ENCODE data around the gene ACO2. TPM values are rescaled to one million over a fixed set of nuclear protein-coding genes. Genes with fewer than 3 reads are reported as not detected.

ACO2 gene
- total and polyA plus RNA-seq, 2 of the 13 experiments (the other 11 are each of a cell fraction or from before 2014, with no cell fraction given), result 19.2 to 45.6 TPM

DNA sequence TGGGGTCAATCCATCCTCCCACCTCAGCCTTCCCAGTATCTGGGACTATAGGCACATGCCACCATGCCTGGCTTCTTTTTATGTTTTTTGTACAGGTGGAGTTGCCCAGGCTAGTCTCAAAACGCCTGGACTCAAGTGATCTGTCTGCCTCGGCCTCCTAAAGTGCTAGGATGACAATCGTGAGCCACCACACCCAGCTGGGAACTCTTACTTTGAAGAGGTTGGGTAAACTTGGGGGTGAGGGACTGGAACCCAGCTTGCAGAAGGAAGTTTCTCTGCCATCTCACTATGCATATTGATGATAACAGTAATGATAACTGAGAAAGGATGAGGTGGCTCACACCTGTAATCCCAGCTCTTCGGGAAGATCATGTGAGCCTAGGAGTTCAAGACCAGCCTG, 35.9 kb downstream of the ACO2 start:
- DNase-seq (ENCODE audit: low spot score) (no peak), ATAC-seq (no peak), FAIRE-seq (no peak)
- Histone ChIP-seq H3K36me3 (replicated peaks in 1 of 2; ENCODE audit: control insufficient read depth in 1 of 2, insufficient read depth in 2 of 2, low read length in 2 of 2) (peaks cover 20 to 56% of the 10 kb centered on the region in 2 experiments), H3K9ac (ENCODE audit: insufficient read depth, low read depth, low read length) (no peak overlapping the region), H3K79me2 (ENCODE audit: insufficient read depth, low read length) (no peaks in the 10 kb centered on the region), H3K4me3 (replicated peaks in 1 of 3; ENCODE audit: insufficient read depth in 1 of 3, low read depth in 2 of 3, low read length in 3 of 3) (no peak overlapping the region), H3K4me1 (ENCODE audit: insufficient read depth, low read length) (no peaks in the 10 kb centered on the region), H3K9me3 (ENCODE audit: low read length) (no peaks in the 10 kb centered on the region), H3K27ac (ENCODE audit: extremely low read length, insufficient read depth, low read length) (no peak overlapping the region), H4K20me1 (ENCODE audit: insufficient read depth, low read length) (no peaks in the 10 kb centered on the region), H2AFZ (ENCODE audit: low read length) (no peak overlapping the region), H3K27me3 (ENCODE audit: control insufficient read depth in 1 of 2, insufficient read depth in 2 of 2, low read length in 2 of 2) (no peaks in the 10 kb centered on the region), H3K4me2 (ENCODE audit: low read depth, low read length) (no peak overlapping the region)
- CTCF ChIA-PET (ENCODE audit: low intra/inter-chr PET ratio, low total read pairs), result no interaction called here
- POLR2A ChIA-PET, result no interaction called here
- WGBS (ENCODE audit: low lambda C conversion rate), result 94% methylated on average over 4 of the region's 4 CpGs
- no TSS peak for BruUV-seq (replicated peaks)
- intact Hi-C loops (cut with micrococcal nuclease; ENCODE audit: unreplicated experiment) (no loop called here), in situ Hi-C loops (cut with HindIII; ENCODE audit: extremely low pct_ligation_motif_present, low pct_unique_long_range_greater_than_20kb) (no loop called here)
- TF ChIP-seq ZNF839 (CRISPR knock-in tag; IDR thresholded peaks at IDR 0.05; ENCODE audit: borderline replicate concordance), result no peak
- TF ChIP-seq NPAS2 (CRISPR knock-in tag; IDR thresholded peaks at IDR 0.05; ENCODE audit: borderline replicate concordance), result no peak
- TF ChIP-seq ZNF160 (CRISPR knock-in tag; IDR thresholded peaks at IDR 0.05), result no peak
- no peak for TF ChIP-seq DPF2 (CRISPR knock-in tag; IDR thresholded peaks at IDR 0.05; ENCODE audit: borderline replicate concordance, low read depth)
- TF ChIP-seq ZNF792 (CRISPR knock-in tag; IDR thresholded peaks at IDR 0.05), result no peak
- TF ChIP-seq ZNF225 (CRISPR knock-in tag; IDR thresholded peaks at IDR 0.05), result no peak
- TF ChIP-seq, protein P1, sequence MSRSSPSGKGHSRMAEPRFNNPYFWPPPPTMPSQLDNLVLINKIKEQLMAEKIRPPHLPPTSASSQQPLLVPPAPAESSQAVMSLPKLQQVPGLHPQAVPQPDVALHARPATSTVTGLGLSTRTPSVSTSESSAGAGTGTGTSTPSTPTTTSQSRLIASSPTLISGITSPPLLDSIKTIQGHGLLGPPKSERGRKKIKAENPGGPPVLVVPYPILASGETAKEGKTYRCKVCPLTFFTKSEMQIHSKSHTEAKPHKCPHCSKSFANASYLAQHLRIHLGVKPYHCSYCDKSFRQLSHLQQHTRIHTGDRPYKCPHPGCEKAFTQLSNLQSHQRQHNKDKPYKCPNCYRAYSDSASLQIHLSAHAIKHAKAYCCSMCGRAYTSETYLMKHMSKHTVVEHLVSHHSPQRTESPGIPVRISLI (CRISPR knock-in tag; IDR thresholded peaks at IDR 0.05; ENCODE audit: borderline replicate concordance), result no peak
- TF ChIP-seq, protein P2, sequence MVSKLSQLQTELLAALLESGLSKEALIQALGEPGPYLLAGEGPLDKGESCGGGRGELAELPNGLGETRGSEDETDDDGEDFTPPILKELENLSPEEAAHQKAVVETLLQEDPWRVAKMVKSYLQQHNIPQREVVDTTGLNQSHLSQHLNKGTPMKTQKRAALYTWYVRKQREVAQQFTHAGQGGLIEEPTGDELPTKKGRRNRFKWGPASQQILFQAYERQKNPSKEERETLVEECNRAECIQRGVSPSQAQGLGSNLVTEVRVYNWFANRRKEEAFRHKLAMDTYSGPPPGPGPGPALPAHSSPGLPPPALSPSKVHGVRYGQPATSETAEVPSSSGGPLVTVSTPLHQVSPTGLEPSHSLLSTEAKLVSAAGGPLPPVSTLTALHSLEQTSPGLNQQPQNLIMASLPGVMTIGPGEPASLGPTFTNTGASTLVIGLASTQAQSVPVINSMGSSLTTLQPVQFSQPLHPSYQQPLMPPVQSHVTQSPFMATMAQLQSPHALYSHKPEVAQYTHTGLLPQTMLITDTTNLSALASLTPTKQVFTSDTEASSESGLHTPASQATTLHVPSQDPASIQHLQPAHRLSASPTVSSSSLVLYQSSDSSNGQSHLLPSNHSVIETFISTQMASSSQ (IDR thresholded peaks at IDR 0.05; ENCODE audit: low read depth), result no peak
- TF ChIP-seq, protein P2 (CRISPR knock-in tag; IDR thresholded peaks at IDR 0.05; ENCODE audit: borderline replicate concordance), result no peak
- TF ChIP-seq ZNF263 (CRISPR knock-in tag; IDR thresholded peaks at IDR 0.05), result no peak
- TF ChIP-seq, protein P3, sequence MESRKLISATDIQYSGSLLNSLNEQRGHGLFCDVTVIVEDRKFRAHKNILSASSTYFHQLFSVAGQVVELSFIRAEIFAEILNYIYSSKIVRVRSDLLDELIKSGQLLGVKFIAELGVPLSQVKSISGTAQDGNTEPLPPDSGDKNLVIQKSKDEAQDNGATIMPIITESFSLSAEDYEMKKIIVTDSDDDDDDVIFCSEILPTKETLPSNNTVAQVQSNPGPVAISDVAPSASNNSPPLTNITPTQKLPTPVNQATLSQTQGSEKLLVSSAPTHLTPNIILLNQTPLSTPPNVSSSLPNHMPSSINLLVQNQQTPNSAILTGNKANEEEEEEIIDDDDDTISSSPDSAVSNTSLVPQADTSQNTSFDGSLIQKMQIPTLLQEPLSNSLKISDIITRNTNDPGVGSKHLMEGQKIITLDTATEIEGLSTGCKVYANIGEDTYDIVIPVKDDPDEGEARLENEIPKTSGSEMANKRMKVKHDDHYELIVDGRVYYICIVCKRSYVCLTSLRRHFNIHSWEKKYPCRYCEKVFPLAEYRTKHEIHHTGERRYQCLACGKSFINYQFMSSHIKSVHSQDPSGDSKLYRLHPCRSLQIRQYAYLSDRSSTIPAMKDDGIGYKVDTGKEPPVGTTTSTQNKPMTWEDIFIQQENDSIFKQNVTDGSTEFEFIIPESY (CRISPR knock-in tag; IDR thresholded peaks at IDR 0.05), result no peak

Data from HepG2 (cell line).